K562 (cell line): ENCODE measurements around the gene TUBG2. TPM values are rescaled to one million over a fixed set of nuclear protein-coding genes. Genes with fewer than 3 reads are reported as not detected.

Experiments used
- CBX5 ChIP-seq: IDR thresholded peaks from 2 replicates; pipeline ENCODE4 v1.6.1; 2014; ENCODE audit warnings: low read depth, borderline replicate concordance
- CREM ChIP-seq: IDR thresholded peaks from 2 replicates; pipeline ENCODE4 v1.6.1; 2014; ENCODE audit warnings: antibody characterized with exemption, low read depth
- EP300 ChIP-seq: IDR thresholded peaks from 2 replicates; pipeline ENCODE4 v1.6.1; 2012; ENCODE audit warnings: low read length, improper control_type of control experiment
- IRF2 ChIP-seq: sonication (generic); formaldehyde crosslinking; IDR thresholded peaks from 2 replicates; pipeline ENCODE4 v1.8.1; 2022; ENCODE audit warnings: mild to moderate bottlenecking, missing genetic modification reagents
- KDM1A ChIP-seq, 2 experiments: fragments of 450-650 bp; IDR thresholded peaks; 2 replicates each; pipeline ENCODE4 v1.6.1; 2016; ENCODE audit warnings: mild to moderate bottlenecking in 2 of 2
- MED1 ChIP-seq: sonication (generic); formaldehyde crosslinking; IDR thresholded peaks from 2 replicates; pipeline ENCODE4 v1.8.1; 2023; ENCODE audit warnings: missing genetic modification reagents, borderline replicate concordance
- NFATC3 ChIP-seq: fragments of 450-650 bp; IDR thresholded peaks from 2 replicates; pipeline ENCODE4 v1.6.1; 2017; ENCODE audit warnings: mild to moderate bottlenecking
- NFRKB ChIP-seq: fragments of 450-650 bp; IDR thresholded peaks from 2 replicates; pipeline ENCODE4 v1.6.1; 2016; ENCODE audit warnings: low read depth
- PHF21A ChIP-seq: fragments of 450-650 bp; IDR thresholded peaks from 2 replicates; pipeline ENCODE4 v1.6.1; 2017; ENCODE audit warnings: low read depth, borderline replicate concordance
- PRPF4 ChIP-seq: fragments of 200-400 bp; formaldehyde crosslinking; IDR thresholded peaks from one replicate; pipeline ENCODE4 v1.6.1; 2017; ENCODE audit warnings: low read length, low read depth, mild to moderate bottlenecking; ENCODE audit not compliant: insufficient read depth, poor library complexity, severe bottlenecking
- RBM39 ChIP-seq: fragments of 200-400 bp; formaldehyde crosslinking; optimal IDR thresholded peaks from 2 replicates; pipeline ENCODE3; 2018; ENCODE audit warnings: low read depth, low read length
- RCOR1 ChIP-seq, 2 experiments: IDR thresholded peaks; 2 replicates each; pipeline ENCODE4 v1.6.1; 2012; ENCODE audit warnings: low read depth in 2 of 2, low read length in 2 of 2, borderline replicate concordance in 1 of 2, improper control_type of control experiment in 1 of 2
- TGIF2 ChIP-seq: sonication (generic); formaldehyde crosslinking; IDR thresholded peaks from 2 replicates; pipeline ENCODE4 v1.8.1; 2022; ENCODE audit warnings: mild to moderate bottlenecking, missing genetic modification reagents, moderate library complexity
- ZNF134 ChIP-seq: fragments of 250-450 bp; sonication (Bioruptor Pico); conservative IDR thresholded peaks from 2 replicates; pipeline ENCODE4 v1.4.0; 2020
- polyA plus RNA-seq, 8 experiments: library from polyadenylated mRNA; depleted of rRNA in 4 of 8; stranded (reverse) in 5 of 8; unstranded in 3 of 8; fragments of >200 nt; fragmentation: Nextera tagmentation in 2 of 8; fragmentation: Illumina TruSeq in 1 of 8; extraction: Ambion mirVana in 2 of 8; extraction: Trizol in 1 of 8; gene quantifications; 2 replicates each; pipeline versions ENCODE4 v1.2.1 to v1.2.3, GENCODE V29; 2011 to 2014; ENCODE audit warnings: inconsistent platforms in 1 of 8, missing spikeins in 1 of 8
- total RNA-seq, 7 experiments: library from RNA; depleted of rRNA in 6 of 7; stranded (reverse); fragments of >200 nt in 6 of 7; fragmentation: Illumina TruSeq in 2 of 7; extraction: Trizol in 2 of 7; gene quantifications; 2 replicates each; pipeline versions ENCODE4 v1.2.1 to v1.2.3, GENCODE V29; 2011 to 2021; ENCODE audit warnings: low replicate concordance in 1 of 7
- TF ChIP-seq, protein P1 (sequence below): sonication (generic); formaldehyde crosslinking; IDR thresholded peaks from 2 replicates; pipeline ENCODE4 v1.8.1; 2023; ENCODE audit warnings: mild to moderate bottlenecking, missing genetic modification reagents
- TF ChIP-seq, protein P2 (sequence below): sonication (generic); formaldehyde crosslinking; IDR thresholded peaks from 2 replicates; pipeline ENCODE4 v1.9.0; 2022; ENCODE audit warnings: mild to moderate bottlenecking, missing genetic modification reagents
- TF ChIP-seq, protein P3 (sequence below), 2 experiments: fragments of 450-650 bp; formaldehyde crosslinking in 1 of 2; IDR thresholded peaks; 2 replicates each; pipeline versions ENCODE4 v1.4.0 to v1.6.1; 2014 to 2020; ENCODE audit warnings: mild to moderate bottlenecking in 2 of 2, borderline replicate concordance in 1 of 2, low read depth in 1 of 2

Gene TUBG2
- total and polyA plus RNA-seq, 9 of the 15 experiments (the other 6 are each of a cell fraction or from before 2014, with no cell fraction given) = 0.09 to 0.80 (median 0.24) TPM; not detected in 2

DNA sequence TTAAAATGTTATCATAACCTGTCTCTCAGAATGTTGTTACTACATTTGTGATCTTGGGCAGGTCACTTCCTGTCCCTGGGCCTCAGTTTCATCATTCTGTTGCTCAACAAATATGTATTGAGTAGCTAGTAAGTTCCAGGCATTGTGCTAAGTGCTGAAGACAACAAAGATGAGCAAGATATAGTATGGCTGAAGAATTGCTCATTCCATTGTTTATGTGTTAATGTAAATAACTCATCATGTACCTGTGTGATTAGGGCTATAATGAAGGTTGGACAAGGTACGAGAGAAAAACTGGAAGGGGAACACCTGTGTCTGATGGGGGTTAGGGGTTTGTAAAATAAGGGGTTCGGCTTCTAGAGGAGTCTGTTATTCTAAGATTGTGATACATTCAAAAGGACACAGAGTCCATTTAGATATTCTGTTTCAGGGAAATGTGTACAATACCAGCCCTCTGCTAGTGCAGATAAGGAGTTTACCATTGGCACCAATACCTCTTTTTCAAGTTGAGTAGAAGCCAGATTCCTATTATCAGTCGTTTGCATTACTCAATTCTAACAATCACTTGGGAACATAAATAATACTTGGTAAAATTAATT, 29.6 kb upstream of the TUBG2 start (continued):
- TF ChIP-seq IRF2 (CRISPR knock-in tag) (no peak), PHF21A (no peak), NFATC3 (no peak), RCOR1 (IDR thresholded peaks at IDR 0.05; ENCODE audit: borderline replicate concordance in 1 of 2, low read depth in 2 of 2, low read length in 2 of 2) (peak; percentile 55 to 71; a peak in 2 of 4 replicates), CREM (no peak), TGIF2 (CRISPR knock-in tag) (no peak), KDM1A (IDR thresholded peaks at IDR 0.05) (peak; percentile 84 to 85), NFRKB (no peak), ZNF134 (no peak), EP300 (peak; percentile 85), MED1 (no peak), CBX5 (no peak), PRPF4 (no peak), RBM39 (no peak)
- TF ChIP-seq, protein P1, sequence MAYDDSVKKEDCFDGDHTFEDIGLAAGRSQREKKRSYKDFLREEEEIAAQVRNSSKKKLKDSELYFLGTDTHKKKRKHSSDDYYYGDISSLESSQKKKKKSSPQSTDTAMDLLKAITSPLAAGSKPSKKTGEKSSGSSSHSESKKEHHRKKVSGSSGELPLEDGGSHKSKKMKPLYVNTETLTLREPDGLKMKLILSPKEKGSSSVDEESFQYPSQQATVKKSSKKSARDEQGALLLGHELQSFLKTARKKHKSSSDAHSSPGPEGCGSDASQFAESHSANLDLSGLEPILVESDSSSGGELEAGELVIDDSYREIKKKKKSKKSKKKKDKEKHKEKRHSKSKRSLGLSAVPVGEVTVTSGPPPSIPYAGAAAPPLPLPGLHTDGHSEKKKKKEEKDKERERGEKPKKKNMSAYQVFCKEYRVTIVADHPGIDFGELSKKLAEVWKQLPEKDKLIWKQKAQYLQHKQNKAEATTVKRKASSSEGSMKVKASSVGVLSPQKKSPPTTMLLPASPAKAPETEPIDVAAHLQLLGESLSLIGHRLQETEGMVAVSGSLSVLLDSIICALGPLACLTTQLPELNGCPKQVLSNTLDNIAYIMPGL (CRISPR knock-in tag) = no peak
- TF ChIP-seq, protein P2, sequence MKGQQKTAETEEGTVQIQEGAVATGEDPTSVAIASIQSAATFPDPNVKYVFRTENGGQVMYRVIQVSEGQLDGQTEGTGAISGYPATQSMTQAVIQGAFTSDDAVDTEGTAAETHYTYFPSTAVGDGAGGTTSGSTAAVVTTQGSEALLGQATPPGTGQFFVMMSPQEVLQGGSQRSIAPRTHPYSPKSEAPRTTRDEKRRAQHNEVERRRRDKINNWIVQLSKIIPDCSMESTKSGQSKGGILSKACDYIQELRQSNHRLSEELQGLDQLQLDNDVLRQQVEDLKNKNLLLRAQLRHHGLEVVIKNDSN = no peak
- TF ChIP-seq, protein P3, sequence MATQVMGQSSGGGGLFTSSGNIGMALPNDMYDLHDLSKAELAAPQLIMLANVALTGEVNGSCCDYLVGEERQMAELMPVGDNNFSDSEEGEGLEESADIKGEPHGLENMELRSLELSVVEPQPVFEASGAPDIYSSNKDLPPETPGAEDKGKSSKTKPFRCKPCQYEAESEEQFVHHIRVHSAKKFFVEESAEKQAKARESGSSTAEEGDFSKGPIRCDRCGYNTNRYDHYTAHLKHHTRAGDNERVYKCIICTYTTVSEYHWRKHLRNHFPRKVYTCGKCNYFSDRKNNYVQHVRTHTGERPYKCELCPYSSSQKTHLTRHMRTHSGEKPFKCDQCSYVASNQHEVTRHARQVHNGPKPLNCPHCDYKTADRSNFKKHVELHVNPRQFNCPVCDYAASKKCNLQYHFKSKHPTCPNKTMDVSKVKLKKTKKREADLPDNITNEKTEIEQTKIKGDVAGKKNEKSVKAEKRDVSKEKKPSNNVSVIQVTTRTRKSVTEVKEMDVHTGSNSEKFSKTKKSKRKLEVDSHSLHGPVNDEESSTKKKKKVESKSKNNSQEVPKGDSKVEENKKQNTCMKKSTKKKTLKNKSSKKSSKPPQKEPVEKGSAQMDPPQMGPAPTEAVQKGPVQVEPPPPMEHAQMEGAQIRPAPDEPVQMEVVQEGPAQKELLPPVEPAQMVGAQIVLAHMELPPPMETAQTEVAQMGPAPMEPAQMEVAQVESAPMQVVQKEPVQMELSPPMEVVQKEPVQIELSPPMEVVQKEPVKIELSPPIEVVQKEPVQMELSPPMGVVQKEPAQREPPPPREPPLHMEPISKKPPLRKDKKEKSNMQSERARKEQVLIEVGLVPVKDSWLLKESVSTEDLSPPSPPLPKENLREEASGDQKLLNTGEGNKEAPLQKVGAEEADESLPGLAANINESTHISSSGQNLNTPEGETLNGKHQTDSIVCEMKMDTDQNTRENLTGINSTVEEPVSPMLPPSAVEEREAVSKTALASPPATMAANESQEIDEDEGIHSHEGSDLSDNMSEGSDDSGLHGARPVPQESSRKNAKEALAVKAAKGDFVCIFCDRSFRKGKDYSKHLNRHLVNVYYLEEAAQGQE (IDR thresholded peaks at IDR 0.05; ENCODE audit: borderline replicate concordance) = no peak
- TF ChIP-seq, protein P3 (CRISPR knock-in tag; IDR thresholded peaks at IDR 0.05; ENCODE audit: low read depth) = no peak
